WTC11 (cell line): ENCODE measurements around the gene MEN1.

Source experiments
- GABPB1 ChIP-seq: sonication (generic); formaldehyde crosslinking; IDR thresholded peaks from 2 replicates; pipeline ENCODE4 v1.8.1; 2023; ENCODE audit warnings: mild to moderate bottlenecking, missing genetic modification reagents
- TCF7 ChIP-seq: sonication (generic); formaldehyde crosslinking; IDR thresholded peaks from 2 replicates; pipeline ENCODE4 v1.8.0; 2022; ENCODE audit warnings: mild to moderate bottlenecking, low read depth, missing genetic modification reagents, moderate library complexity
- TF ChIP-seq, protein P1 (sequence below): sonication (generic); formaldehyde crosslinking; conservative IDR thresholded peaks from 2 replicates; pipeline ENCODE4 v1.8.1; 2022; ENCODE audit warnings: mild to moderate bottlenecking, missing genetic modification reagents
- TF ChIP-seq, protein P2 (sequence below): sonication (generic); formaldehyde crosslinking; IDR thresholded peaks from 2 replicates; pipeline ENCODE4 v1.8.0; 2022; ENCODE audit warnings: mild to moderate bottlenecking, missing genetic modification reagents
- TF ChIP-seq, protein P3 (sequence below): sonication (generic); formaldehyde crosslinking; IDR thresholded peaks from 2 replicates; pipeline ENCODE4 v1.8.1; 2022; ENCODE audit warnings: missing genetic modification reagents, borderline replicate concordance
- TF ChIP-seq, protein P4 (sequence below): sonication (generic); formaldehyde crosslinking; IDR thresholded peaks from 2 replicates; pipeline ENCODE4 v1.8.1; 2022; ENCODE audit warnings: low read depth, missing genetic modification reagents, borderline replicate concordance
- TF ChIP-seq, protein P5 (sequence below): fragments of 200-600 bp; IDR thresholded peaks from 2 replicates; pipeline ENCODE4 v1.8.0; 2022; ENCODE audit warnings: antibody characterized with exemption
- TF ChIP-seq, protein P6 (sequence below): fragments of 250-450 bp; sonication (Bioruptor Pico); IDR thresholded peaks from 2 replicates; pipeline ENCODE4 v1.9.0; 2021; ENCODE audit warnings: mild to moderate bottlenecking

DNA sequence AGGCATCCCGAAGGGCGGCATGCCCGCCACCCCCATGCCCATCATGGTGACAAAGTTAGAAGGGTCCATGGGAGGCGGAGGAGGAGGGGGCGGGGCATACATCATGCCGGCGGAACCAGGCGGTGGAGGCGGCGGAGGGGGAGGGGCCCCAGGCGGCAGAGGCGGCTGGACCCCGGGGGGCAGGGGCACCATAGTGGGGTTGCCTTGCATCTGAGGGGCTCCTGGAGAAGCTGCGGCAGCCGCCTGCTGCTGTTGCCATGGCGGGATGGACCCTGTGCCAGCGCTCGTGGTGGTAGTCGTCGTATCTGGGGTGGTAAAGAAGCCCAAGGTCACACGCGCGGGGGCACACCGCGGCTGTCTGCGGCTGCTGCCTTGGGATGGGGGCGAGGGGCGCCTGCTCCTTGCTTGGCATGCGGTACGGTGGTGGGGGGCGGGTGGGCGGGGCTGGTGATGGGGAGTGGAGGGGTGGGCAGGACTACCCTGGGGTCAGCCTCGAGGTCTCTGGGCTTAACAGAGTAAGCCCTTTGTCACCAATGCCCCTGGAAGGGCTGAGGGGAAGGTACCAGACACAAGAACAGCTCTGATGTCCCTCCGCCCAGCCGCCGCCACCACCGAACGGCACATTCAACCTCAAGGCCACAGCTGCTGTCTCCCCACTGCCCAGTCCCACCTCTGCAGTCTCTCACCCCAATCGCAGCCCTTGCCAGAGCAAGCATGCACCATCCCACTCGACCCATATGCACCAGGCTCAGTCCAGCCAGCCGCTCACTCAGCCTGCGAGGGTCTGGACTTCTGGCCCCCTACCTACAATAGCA, 44.3 kb downstream of the MEN1 start:
- TF ChIP-seq, protein P1, sequence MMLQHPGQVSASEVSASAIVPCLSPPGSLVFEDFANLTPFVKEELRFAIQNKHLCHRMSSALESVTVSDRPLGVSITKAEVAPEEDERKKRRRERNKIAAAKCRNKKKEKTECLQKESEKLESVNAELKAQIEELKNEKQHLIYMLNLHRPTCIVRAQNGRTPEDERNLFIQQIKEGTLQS: no peak
- TF ChIP-seq, protein P2, sequence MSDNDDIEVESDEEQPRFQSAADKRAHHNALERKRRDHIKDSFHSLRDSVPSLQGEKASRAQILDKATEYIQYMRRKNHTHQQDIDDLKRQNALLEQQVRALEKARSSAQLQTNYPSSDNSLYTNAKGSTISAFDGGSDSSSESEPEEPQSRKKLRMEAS (CRISPR knock-in tag): no peak
- TF ChIP-seq, protein P3, sequence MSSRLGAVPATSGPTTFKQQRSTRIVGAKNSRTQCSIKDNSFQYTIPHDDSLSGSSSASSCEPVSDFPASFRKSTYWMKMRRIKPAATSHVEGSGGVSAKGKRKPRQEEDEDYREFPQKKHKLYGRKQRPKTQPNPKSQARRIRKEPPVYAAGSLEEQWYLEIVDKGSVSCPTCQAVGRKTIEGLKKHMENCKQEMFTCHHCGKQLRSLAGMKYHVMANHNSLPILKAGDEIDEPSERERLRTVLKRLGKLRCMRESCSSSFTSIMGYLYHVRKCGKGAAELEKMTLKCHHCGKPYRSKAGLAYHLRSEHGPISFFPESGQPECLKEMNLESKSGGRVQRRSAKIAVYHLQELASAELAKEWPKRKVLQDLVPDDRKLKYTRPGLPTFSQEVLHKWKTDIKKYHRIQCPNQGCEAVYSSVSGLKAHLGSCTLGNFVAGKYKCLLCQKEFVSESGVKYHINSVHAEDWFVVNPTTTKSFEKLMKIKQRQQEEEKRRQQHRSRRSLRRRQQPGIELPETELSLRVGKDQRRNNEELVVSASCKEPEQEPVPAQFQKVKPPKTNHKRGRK (CRISPR knock-in tag): no peak
- TF ChIP-seq, protein P4, sequence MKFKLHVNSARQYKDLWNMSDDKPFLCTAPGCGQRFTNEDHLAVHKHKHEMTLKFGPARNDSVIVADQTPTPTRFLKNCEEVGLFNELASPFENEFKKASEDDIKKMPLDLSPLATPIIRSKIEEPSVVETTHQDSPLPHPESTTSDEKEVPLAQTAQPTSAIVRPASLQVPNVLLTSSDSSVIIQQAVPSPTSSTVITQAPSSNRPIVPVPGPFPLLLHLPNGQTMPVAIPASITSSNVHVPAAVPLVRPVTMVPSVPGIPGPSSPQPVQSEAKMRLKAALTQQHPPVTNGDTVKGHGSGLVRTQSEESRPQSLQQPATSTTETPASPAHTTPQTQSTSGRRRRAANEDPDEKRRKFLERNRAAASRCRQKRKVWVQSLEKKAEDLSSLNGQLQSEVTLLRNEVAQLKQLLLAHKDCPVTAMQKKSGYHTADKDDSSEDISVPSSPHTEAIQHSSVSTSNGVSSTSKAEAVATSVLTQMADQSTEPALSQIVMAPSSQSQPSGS (CRISPR knock-in tag): no peak
- TF ChIP-seq TCF7 (CRISPR knock-in tag): no peak
- TF ChIP-seq, protein P5, sequence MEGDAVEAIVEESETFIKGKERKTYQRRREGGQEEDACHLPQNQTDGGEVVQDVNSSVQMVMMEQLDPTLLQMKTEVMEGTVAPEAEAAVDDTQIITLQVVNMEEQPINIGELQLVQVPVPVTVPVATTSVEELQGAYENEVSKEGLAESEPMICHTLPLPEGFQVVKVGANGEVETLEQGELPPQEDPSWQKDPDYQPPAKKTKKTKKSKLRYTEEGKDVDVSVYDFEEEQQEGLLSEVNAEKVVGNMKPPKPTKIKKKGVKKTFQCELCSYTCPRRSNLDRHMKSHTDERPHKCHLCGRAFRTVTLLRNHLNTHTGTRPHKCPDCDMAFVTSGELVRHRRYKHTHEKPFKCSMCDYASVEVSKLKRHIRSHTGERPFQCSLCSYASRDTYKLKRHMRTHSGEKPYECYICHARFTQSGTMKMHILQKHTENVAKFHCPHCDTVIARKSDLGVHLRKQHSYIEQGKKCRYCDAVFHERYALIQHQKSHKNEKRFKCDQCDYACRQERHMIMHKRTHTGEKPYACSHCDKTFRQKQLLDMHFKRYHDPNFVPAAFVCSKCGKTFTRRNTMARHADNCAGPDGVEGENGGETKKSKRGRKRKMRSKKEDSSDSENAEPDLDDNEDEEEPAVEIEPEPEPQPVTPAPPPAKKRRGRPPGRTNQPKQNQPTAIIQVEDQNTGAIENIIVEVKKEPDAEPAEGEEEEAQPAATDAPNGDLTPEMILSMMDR: no peak
- TF ChIP-seq, protein P6, sequence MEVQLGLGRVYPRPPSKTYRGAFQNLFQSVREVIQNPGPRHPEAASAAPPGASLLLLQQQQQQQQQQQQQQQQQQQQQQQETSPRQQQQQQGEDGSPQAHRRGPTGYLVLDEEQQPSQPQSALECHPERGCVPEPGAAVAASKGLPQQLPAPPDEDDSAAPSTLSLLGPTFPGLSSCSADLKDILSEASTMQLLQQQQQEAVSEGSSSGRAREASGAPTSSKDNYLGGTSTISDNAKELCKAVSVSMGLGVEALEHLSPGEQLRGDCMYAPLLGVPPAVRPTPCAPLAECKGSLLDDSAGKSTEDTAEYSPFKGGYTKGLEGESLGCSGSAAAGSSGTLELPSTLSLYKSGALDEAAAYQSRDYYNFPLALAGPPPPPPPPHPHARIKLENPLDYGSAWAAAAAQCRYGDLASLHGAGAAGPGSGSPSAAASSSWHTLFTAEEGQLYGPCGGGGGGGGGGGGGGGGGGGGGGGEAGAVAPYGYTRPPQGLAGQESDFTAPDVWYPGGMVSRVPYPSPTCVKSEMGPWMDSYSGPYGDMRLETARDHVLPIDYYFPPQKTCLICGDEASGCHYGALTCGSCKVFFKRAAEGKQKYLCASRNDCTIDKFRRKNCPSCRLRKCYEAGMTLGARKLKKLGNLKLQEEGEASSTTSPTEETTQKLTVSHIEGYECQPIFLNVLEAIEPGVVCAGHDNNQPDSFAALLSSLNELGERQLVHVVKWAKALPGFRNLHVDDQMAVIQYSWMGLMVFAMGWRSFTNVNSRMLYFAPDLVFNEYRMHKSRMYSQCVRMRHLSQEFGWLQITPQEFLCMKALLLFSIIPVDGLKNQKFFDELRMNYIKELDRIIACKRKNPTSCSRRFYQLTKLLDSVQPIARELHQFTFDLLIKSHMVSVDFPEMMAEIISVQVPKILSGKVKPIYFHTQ (CRISPR knock-in tag): no peak
- TF ChIP-seq GABPB1 (CRISPR knock-in tag): no peak
